ENCODE measurements around the gene FILIP1L.

DNA sequence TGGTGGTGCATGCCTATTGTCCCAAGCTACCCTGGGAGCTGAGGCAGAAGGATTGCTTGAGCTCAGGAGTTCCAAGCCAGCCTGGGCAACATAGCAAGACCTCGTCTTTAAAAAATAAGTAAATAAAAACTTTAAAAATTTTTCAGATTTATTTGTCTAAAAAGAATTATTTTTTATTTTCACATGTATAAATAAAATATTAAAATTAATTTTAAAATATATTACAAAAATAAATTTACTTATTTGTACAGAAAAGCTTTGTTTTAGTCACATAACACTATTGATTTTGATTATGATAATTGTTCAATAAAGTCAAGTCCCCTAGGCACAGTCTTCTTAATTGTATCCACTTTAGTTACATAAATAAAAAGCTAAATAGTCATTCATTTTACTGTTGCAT, 85.2 kb downstream of the FILIP1L start:
- TF ChIP-seq POLR2A (IDR thresholded peaks at IDR 0.05) = no peak
- TF ChIP-seq, protein P1, sequence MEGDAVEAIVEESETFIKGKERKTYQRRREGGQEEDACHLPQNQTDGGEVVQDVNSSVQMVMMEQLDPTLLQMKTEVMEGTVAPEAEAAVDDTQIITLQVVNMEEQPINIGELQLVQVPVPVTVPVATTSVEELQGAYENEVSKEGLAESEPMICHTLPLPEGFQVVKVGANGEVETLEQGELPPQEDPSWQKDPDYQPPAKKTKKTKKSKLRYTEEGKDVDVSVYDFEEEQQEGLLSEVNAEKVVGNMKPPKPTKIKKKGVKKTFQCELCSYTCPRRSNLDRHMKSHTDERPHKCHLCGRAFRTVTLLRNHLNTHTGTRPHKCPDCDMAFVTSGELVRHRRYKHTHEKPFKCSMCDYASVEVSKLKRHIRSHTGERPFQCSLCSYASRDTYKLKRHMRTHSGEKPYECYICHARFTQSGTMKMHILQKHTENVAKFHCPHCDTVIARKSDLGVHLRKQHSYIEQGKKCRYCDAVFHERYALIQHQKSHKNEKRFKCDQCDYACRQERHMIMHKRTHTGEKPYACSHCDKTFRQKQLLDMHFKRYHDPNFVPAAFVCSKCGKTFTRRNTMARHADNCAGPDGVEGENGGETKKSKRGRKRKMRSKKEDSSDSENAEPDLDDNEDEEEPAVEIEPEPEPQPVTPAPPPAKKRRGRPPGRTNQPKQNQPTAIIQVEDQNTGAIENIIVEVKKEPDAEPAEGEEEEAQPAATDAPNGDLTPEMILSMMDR (IDR thresholded peaks at IDR 0.05) = no peak

Data from vagina (tissue), 2 donors.